Smooth muscle cell (in vitro differentiated cells): ENCODE measurements around the gene TBC1D7. TPM values are rescaled to one million over a fixed set of nuclear protein-coding genes. Genes with fewer than 3 reads are reported as not detected.

Experiments used
- DNase-seq: peaks from one replicate; lab custom pipeline; 2025; ENCODE audit not compliant: unreplicated experiment; lab: John Stamatoyannopoulos, UW
- H2AFZ ChIP-seq: fragments of 200-600 bp; sonication (generic); 2 replicates; pipeline ENCODE4 v1.6.0; 2016; ENCODE audit warnings: antibody characterized with exemption, low read depth, mild to moderate bottlenecking
- H3F3A ChIP-seq: fragments of 200-600 bp; sonication (generic); 2 replicates; pipeline ENCODE4 v1.6.0; 2017; ENCODE audit warnings: antibody characterized with exemption, low read depth
- H3K27ac ChIP-seq: fragments of 200-600 bp; sonication (generic); 2 replicates; pipeline ENCODE4 v1.5.1; 2016; ENCODE audit warnings: low read depth, mild to moderate bottlenecking
- H3K27me3 ChIP-seq: fragments of 200-600 bp; sonication (generic); 2 replicates; pipeline ENCODE4 v1.6.1; 2016; ENCODE audit warnings: low read depth, mild to moderate bottlenecking
- H3K36me3 ChIP-seq: fragments of 200-600 bp; sonication (generic); 2 replicates; pipeline ENCODE4 v1.5.1; 2016; ENCODE audit warnings: low read depth
- H3K4me1 ChIP-seq: fragments of 200-600 bp; sonication (generic); 2 replicates; pipeline ENCODE4 v1.5.1; 2016; ENCODE audit warnings: low read depth
- H3K4me2 ChIP-seq: fragments of 200-600 bp; sonication (generic); 2 replicates; pipeline ENCODE4 v1.6.0; 2016; ENCODE audit warnings: mild to moderate bottlenecking
- H3K4me3 ChIP-seq: fragments of 200-600 bp; sonication (generic); 2 replicates; pipeline ENCODE4 v1.5.1; 2016; ENCODE audit warnings: mild to moderate bottlenecking
- H3K79me2 ChIP-seq: fragments of 200-600 bp; sonication (generic); 2 replicates; pipeline ENCODE4 v1.6.0; 2016; ENCODE audit warnings: low read depth, mild to moderate bottlenecking
- H3K9ac ChIP-seq: fragments of 200-600 bp; sonication (generic); 2 replicates; pipeline ENCODE4 v1.6.0; 2016; ENCODE audit warnings: low read depth
- H3K9me3 ChIP-seq: fragments of 200-600 bp; sonication (generic); replicated peaks from 2 replicates; pipeline ENCODE4 v1.5.1; 2016; ENCODE audit warnings: low read depth
- H4K20me1 ChIP-seq: fragments of 200-600 bp; sonication (generic); 2 replicates; pipeline ENCODE4 v1.6.0; 2016; ENCODE audit warnings: low read depth
- CTCF ChIP-seq: fragments of 200-600 bp; sonication (generic); IDR thresholded peaks from 2 replicates; pipeline ENCODE4 v1.5.1; 2017; ENCODE audit warnings: borderline replicate concordance, mild to moderate bottlenecking, antibody characterized with exemption; ENCODE audit not compliant: insufficient read depth, poor library complexity, severe bottlenecking
- WGBS: methylation state at CpG from one replicate; pipeline ENCODE4 v1.1.7; 2016; ENCODE audit warnings: low lambda C conversion rate; 5-methylcytosine and 5-hydroxymethylcytosine counted together
- polyA plus RNA-seq: library from polyadenylated mRNA; unstranded; fragments of >200 nt; fragmentation: Nextera tagmentation; extraction: Ambion mirVana; gene quantifications from 2 replicates; pipeline ENCODE4 v1.2.1, GENCODE V29; 2016
- total RNA-seq: library from RNA; depleted of rRNA; stranded (reverse); fragments of >200 nt; gene quantifications from 2 replicates; pipeline ENCODE4 v1.2.3, GENCODE V29; 2014

Gene TBC1D7
- total and polyA plus RNA-seq, 2 experiments from 2014 or later, result 21.1 to 39.6 TPM

- WGBS, result 83% methylated on average over 1 of the region's 1 CpG
- H3F3A ChIP-seq, result no peaks in the 10 kb centered on the region
- no peak for DNase-seq
- no peaks in the 10 kb centered on the region for H3K9me3 ChIP-seq
- no peaks in the 10 kb centered on the region for H3K27me3 ChIP-seq
- no peaks in the 10 kb centered on the region for H3K79me2 ChIP-seq
- H3K4me2 ChIP-seq, result no peak overlapping the region
- H3K36me3 ChIP-seq, result no peaks in the 10 kb centered on the region
- no peaks in the 10 kb centered on the region for H3K4me1 ChIP-seq
- no peak overlapping the region for H3K9ac ChIP-seq
- no peaks in the 10 kb centered on the region for H4K20me1 ChIP-seq
- no peak for TF ChIP-seq CTCF
- H3K27ac ChIP-seq, result no peak overlapping the region
- no peak overlapping the region for H2AFZ ChIP-seq
- H3K4me3 ChIP-seq, result no peak overlapping the region
These were observed 66.8 kb downstream of the TBC1D7 start for GRCh38 chr6:13261464-13261994.

- no peak overlapping the region for H3K9ac ChIP-seq
- H4K20me1 ChIP-seq, result no peaks in the 10 kb centered on the region
- WGBS, result 97% methylated on average over 5 of the region's 5 CpGs
- H3K4me1 ChIP-seq, result no peaks in the 10 kb centered on the region
- no peak for DNase-seq
- no peaks in the 10 kb centered on the region for H3K9me3 ChIP-seq
- no peak overlapping the region for H3K4me2 ChIP-seq
- H3K27ac ChIP-seq, result no peak overlapping the region
- H3K79me2 ChIP-seq, result no peaks in the 10 kb centered on the region
- TF ChIP-seq CTCF, result no peak
- no peak overlapping the region for H2AFZ ChIP-seq
- no peaks in the 10 kb centered on the region for H3F3A ChIP-seq
- no peaks in the 10 kb centered on the region for H3K36me3 ChIP-seq
- H3K27me3 ChIP-seq, result no peaks in the 10 kb centered on the region
- H3K4me3 ChIP-seq, result no peak overlapping the region
These were observed 67.5 kb downstream of the TBC1D7 start for GRCh38 chr6:13260831-13261230.

- no peak for DNase-seq
- no peak for TF ChIP-seq CTCF
These were observed 68.2 kb downstream of the TBC1D7 start for GRCh38 chr6:13260101-13260598.

GRCh38 chr6:13259393-13259792 is 68.9 kb downstream of the TBC1D7 start:
- 95% methylated on average over 3 of the region's 3 CpGs for WGBS
- H3K36me3 ChIP-seq, result no peaks in the 10 kb centered on the region
- H3K4me1 ChIP-seq, result no peaks in the 10 kb centered on the region
- no peaks in the 10 kb centered on the region for H3K9me3 ChIP-seq
- no peak overlapping the region for H3K9ac ChIP-seq
- H2AFZ ChIP-seq, result no peak overlapping the region
- H3K4me3 ChIP-seq, result no peak overlapping the region
- H3K27ac ChIP-seq, result no peak overlapping the region
- H3K27me3 ChIP-seq, result no peaks in the 10 kb centered on the region
- DNase-seq, result no peak
- H3K79me2 ChIP-seq, result no peaks in the 10 kb centered on the region
- H3K4me2 ChIP-seq, result no peak overlapping the region
- TF ChIP-seq CTCF, result no peak
- no peaks in the 10 kb centered on the region for H3F3A ChIP-seq
- H4K20me1 ChIP-seq, result no peaks in the 10 kb centered on the region

More at GRCh38 chr6:13260101-13260598, 68.2 kb downstream of the TBC1D7 start:
- H3K9me3 ChIP-seq, result no peaks in the 10 kb centered on the region
- no peaks in the 10 kb centered on the region for H4K20me1 ChIP-seq
- H3K4me2 ChIP-seq, result no peak overlapping the region
- H3K36me3 ChIP-seq, result no peaks in the 10 kb centered on the region
- H3K27ac ChIP-seq, result no peak overlapping the region
- no peaks in the 10 kb centered on the region for H3K27me3 ChIP-seq
- no peaks in the 10 kb centered on the region for H3K4me1 ChIP-seq
- H2AFZ ChIP-seq, result no peak overlapping the region
- no peaks in the 10 kb centered on the region for H3F3A ChIP-seq
- no peaks in the 10 kb centered on the region for H3K79me2 ChIP-seq
- 78% methylated on average over 7 of the region's 7 CpGs for WGBS
- H3K9ac ChIP-seq, result no peak overlapping the region
- H3K4me3 ChIP-seq, result no peak overlapping the region
